ENCODE measurements around the gene AP1S1. TPM values are rescaled to one million over a fixed set of nuclear protein-coding genes. Genes with fewer than 3 reads are reported as not detected.

AP1S1 gene
- total and polyA plus RNA-seq, 3 donors from 2014 or later: 31.7 to 54.8 (median 46.3) TPM

DNA sequence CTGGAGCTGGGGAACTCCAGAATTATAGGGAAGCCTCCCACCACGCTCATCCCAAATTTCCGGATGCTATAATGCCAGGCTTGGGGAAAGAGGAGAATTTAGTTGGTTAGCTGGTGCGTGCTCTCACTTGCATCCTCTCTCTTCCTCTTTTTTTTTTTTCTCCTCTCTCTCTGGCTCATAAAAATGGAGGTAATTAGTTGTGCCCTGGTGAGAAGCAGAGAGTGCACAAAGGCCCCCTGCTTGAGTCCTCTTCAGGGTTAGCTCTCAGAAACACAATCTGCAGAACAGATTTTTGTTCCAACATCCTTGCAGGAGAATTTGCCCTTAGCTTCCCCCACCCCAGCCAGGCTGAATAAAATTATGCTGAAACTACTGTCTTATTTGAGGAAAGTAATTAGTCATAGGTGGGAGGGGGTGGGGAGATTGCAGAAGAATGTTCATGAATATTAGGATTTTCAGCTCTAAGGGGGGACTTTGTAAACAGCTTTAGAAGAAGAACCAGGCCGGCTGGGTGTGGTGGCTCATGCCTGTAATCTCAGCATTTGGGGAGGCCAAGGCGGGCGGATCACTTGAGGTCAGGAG is 19.8 kb upstream of the AP1S1 start:
- Histone ChIP-seq H3K27ac (no peak overlapping the region), H3K4me3 (no peak overlapping the region), H3K27me3 (no peaks in the 10 kb centered on the region), H3K36me3 (ENCODE audit: low read depth, missing control alignments) (no peaks in the 10 kb centered on the region), H3K9me3 (no peaks in the 10 kb centered on the region), H3K4me1 (no peaks in the 10 kb centered on the region)
- intact Hi-C loops (cut with DNase I; ENCODE audit: low total_unique reads): no loop called here
- no peak for DNase-seq
- TF ChIP-seq, protein P1, sequence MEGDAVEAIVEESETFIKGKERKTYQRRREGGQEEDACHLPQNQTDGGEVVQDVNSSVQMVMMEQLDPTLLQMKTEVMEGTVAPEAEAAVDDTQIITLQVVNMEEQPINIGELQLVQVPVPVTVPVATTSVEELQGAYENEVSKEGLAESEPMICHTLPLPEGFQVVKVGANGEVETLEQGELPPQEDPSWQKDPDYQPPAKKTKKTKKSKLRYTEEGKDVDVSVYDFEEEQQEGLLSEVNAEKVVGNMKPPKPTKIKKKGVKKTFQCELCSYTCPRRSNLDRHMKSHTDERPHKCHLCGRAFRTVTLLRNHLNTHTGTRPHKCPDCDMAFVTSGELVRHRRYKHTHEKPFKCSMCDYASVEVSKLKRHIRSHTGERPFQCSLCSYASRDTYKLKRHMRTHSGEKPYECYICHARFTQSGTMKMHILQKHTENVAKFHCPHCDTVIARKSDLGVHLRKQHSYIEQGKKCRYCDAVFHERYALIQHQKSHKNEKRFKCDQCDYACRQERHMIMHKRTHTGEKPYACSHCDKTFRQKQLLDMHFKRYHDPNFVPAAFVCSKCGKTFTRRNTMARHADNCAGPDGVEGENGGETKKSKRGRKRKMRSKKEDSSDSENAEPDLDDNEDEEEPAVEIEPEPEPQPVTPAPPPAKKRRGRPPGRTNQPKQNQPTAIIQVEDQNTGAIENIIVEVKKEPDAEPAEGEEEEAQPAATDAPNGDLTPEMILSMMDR (IDR thresholded peaks at IDR 0.05): no peak
- TF ChIP-seq POLR2A (IDR thresholded peaks at IDR 0.05): no peak
- 84 to 90% methylated on average over 6 of the region's 6 CpGs for WGBS, 2 donors

DNA sequence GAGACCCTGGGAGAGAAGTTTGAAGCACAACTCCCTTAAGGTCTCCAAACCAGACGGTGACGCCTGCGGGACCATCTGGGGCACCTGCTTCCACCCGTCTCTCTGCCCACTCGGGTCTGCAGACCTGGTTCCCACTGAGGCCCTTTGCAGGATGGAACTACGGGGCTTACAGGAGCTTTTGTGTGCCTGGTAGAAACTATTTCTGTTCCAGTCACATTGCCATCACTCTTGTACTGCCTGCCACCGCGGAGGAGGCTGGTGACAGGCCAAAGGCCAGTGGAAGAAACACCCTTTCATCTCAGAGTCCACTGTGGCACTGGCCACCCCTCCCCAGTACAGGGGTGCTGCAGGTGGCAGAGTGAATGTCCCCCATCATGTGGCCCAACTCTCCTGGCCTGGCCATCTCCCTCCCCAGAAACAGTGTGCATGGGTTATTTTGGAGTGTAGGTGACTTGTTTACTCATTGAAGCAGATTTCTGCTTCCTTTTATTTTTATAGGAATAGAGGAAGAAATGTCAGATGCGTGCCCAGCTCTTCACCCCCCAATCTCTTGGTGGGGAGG is 16.5 kb upstream of the AP1S1 start:
- no peak for DNase-seq
- H3K4me3 ChIP-seq: no peak overlapping the region
- TF ChIP-seq, protein P1 (IDR thresholded peaks at IDR 0.05): no peak
- TF ChIP-seq POLR2A (IDR thresholded peaks at IDR 0.05): no peak
- intact Hi-C loops (cut with DNase I; ENCODE audit: low total_unique reads): no loop called here
- H3K27me3 ChIP-seq: no peaks in the 10 kb centered on the region
- H3K9me3 ChIP-seq: no peaks in the 10 kb centered on the region
- H3K27ac ChIP-seq: peak overlapping the region in 1 of 2 donors; percentile 53
- WGBS, 2 donors: 73 to 84% methylated on average over 9 of the region's 9 CpGs
- H3K4me1 ChIP-seq: no peaks in the 10 kb centered on the region
- H3K36me3 ChIP-seq (ENCODE audit: low read depth, missing control alignments): no peaks in the 10 kb centered on the region

DNA sequence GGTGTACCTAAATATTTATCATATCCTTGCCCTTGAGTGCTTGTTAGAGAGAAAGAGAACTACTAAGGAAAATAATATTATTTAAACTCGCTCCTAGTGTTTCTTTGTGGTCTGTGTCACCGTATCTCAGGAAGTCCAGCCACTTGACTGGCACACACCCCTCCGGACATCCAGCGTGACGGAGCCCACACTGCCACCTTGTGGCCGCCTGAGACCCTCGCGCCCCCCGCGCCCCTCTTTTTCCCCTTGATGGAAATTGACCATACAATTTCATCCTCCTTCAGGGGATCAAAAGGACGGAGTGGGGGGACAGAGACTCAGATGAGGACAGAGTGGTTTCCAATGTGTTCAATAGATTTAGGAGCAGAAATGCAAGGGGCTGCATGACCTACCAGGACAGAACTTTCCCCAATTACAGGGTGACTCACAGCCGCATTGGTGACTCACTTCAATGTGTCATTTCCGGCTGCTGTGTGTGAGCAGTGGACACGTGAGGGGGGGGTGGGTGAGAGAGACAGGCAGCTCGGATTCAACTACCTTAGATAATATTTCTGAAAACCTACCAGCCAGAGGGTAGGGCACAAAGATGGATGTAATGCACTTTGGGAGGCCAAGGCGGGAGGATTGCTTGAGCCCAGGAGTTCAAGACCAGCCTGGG is 15.9 kb upstream of the AP1S1 start:
- no peaks in the 10 kb centered on the region for H3K27me3 ChIP-seq
- DNase-seq: peak; percentile 57
- TF ChIP-seq, protein P1 (IDR thresholded peaks at IDR 0.05): peak; percentile 61 to 85 (median 73)
- TF ChIP-seq POLR2A (IDR thresholded peaks at IDR 0.05): no peak
- intact Hi-C loops (cut with DNase I; ENCODE audit: low total_unique reads): no loop called here
- no peaks in the 10 kb centered on the region for H3K36me3 ChIP-seq (ENCODE audit: low read depth, missing control alignments)
- no peaks in the 10 kb centered on the region for H3K4me1 ChIP-seq
- no peak overlapping the region for H3K4me3 ChIP-seq
- H3K9me3 ChIP-seq: no peaks in the 10 kb centered on the region
- 31 to 34% methylated on average over 16 of the region's 16 CpGs for WGBS, 2 donors
- H3K27ac ChIP-seq: peak overlapping the region in 1 of 2 donors; percentile 53

DNA sequence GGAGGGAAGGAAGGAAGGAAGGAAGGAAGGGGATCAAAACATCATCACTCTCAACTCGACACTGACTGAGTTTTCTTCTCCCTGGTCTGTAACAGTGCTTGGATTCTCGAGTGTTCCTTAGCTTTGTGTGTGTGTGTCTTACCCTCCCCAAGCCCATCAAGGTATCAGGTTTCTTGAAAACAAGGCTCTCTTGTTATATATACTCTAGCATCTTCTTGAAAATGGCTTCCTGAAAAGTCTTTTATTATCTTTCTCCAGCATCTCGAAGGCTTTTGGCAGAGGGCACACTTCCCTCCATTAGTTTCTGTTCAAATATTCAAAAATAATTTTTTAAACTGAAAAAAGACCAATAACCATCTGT is 14.0 kb upstream of the AP1S1 start:
- WGBS, 2 donors: 40 to 42% methylated on average over 3 of the region's 3 CpGs
- Histone ChIP-seq H3K9me3 (no peaks in the 10 kb centered on the region), H3K27ac (no peak overlapping the region), H3K36me3 (ENCODE audit: low read depth, missing control alignments) (no peaks in the 10 kb centered on the region), H3K4me1 (no peaks in the 10 kb centered on the region), H3K27me3 (no peaks in the 10 kb centered on the region), H3K4me3 (no peak overlapping the region)
- TF ChIP-seq POLR2A (IDR thresholded peaks at IDR 0.05): no peak
- intact Hi-C loops (cut with DNase I; ENCODE audit: low total_unique reads): no loop called here
- no peak for DNase-seq

DNA sequence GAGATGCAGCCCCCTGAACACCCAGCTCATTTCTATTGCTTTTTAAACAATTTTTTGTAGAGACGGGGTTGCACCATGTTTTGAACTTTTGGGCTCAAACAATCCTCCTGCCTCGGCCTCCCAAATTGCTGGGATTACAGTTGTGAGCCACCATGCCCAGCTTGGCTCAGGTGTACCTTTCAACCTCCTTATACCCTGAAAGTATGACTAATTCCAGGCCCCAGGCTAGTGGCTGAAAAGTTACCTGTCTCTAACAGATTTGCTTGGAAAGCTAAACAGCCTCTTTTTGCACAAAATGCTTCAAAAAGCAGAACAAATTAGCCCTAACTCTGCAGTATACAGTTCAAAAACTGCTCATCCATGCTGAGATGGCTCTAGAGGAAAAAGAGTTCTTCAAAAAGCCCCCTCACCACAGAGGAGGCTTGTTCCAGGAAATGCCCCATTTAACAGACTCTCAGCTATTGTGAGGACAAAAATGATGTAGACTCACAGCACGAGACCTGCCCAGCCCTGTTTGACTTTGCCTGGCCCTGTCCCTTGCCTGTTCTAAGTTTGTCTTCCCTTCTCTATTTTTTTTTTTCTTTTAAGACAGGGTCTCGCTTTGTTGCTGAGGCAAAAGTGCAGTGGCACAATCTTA is 13.4 kb upstream of the AP1S1 start:
- no peaks in the 10 kb centered on the region for H3K36me3 ChIP-seq (ENCODE audit: low read depth, missing control alignments)
- no peaks in the 10 kb centered on the region for H3K9me3 ChIP-seq
- H3K27me3 ChIP-seq: no peaks in the 10 kb centered on the region
- H3K4me1 ChIP-seq: no peaks in the 10 kb centered on the region
- intact Hi-C loops (cut with DNase I; ENCODE audit: low total_unique reads): no loop called here
- H3K27ac ChIP-seq: no peak overlapping the region
- H3K4me3 ChIP-seq: no peak overlapping the region
- DNase-seq: no peak
- WGBS, 2 donors: 94 to 96% methylated on average over 4 of the region's 4 CpGs
- TF ChIP-seq, protein P1 (IDR thresholded peaks at IDR 0.05): no peak
- TF ChIP-seq POLR2A (IDR thresholded peaks at IDR 0.05): no peak

All from testis (tissue), 3 donors.